Measurements from ENCODE around the gene SENP6. TPM values are rescaled to one million over a fixed set of nuclear protein-coding genes. Genes with fewer than 3 reads are reported as not detected.

Gene SENP6
- total and polyA plus RNA-seq, 5 donors from 2014 or later: 35.1 to 99.4 (median 41.5) TPM

GRCh38 chr6:75762063-75762462 lies 160.4 kb downstream of the SENP6 start:
- no peaks in the 10 kb centered on the region for H3K36me3 Mint-ChIP-seq

GRCh38 chr6:75766387-75766786 lies 164.7 kb downstream of the SENP6 start:
- H3K4me3 Mint-ChIP-seq: no peak overlapping the region
- no peaks in the 10 kb centered on the region for H3K27me3 ChIP-seq (ENCODE audit: control insufficient read depth, insufficient read depth, low read length)
- no peaks in the 10 kb centered on the region for H3K4me1 Mint-ChIP-seq
- no peak overlapping the region for H3K27ac ChIP-seq (ENCODE audit: insufficient read depth, low read length, poor library complexity, severe bottlenecking)
- no peak overlapping the region for H3K27ac Mint-ChIP-seq
- no peaks in the 10 kb centered on the region for H3K9me3 ChIP-seq (ENCODE audit: control insufficient read depth in 2 of 2, low read length in 2 of 2)
- DNase-seq: no peak
- peaks cover 14% of the 10 kb centered on the region for H3K27me3 Mint-ChIP-seq
- no peak overlapping the region for H3K4me3 ChIP-seq (ENCODE audit: low read depth, low read length)
- no peaks in the 10 kb centered on the region for H3K4me1 ChIP-seq (ENCODE audit: control insufficient read depth, insufficient read depth, low read length, poor library complexity, severe bottlenecking)
- H3K36me3 ChIP-seq (ENCODE audit: control insufficient read depth, insufficient read depth, low read length): no peaks in the 10 kb centered on the region
- no peaks in the 10 kb centered on the region for H3K36me3 Mint-ChIP-seq
- ATAC-seq (ENCODE audit: low read depth in 2 of 2): no peak
- H3K9me3 Mint-ChIP-seq: no peaks in the 10 kb centered on the region

More at GRCh38 chr6:75762063-75762462, 160.4 kb downstream of the SENP6 start:
- Mint-ChIP-seq H3K4me3 (no peak overlapping the region), H3K27ac (no peak overlapping the region), H3K4me1 (no peaks in the 10 kb centered on the region), H3K9me3 (no peaks in the 10 kb centered on the region), H3K27me3 (peaks cover 23% of the 10 kb centered on the region)
- no peaks in the 10 kb centered on the region for H3K9me3 ChIP-seq (ENCODE audit: control insufficient read depth in 2 of 2, low read length in 2 of 2)
- ATAC-seq (ENCODE audit: low read depth in 2 of 2) (no peak), DNase-seq (no peak)
- H3K36me3 ChIP-seq (ENCODE audit: control insufficient read depth, insufficient read depth, low read length): no peaks in the 10 kb centered on the region
- no peak overlapping the region for H3K27ac ChIP-seq (ENCODE audit: insufficient read depth, low read length, poor library complexity, severe bottlenecking)
- H3K27me3 ChIP-seq (ENCODE audit: control insufficient read depth, insufficient read depth, low read length): peaks cover 4% of the 10 kb centered on the region
- H3K4me3 ChIP-seq (ENCODE audit: low read depth, low read length): no peak overlapping the region
- H3K4me1 ChIP-seq (ENCODE audit: control insufficient read depth, insufficient read depth, low read length, poor library complexity, severe bottlenecking): no peaks in the 10 kb centered on the region

Other genes with a start within 250 kb of the SENP6 start
- gene FILIP1, start 108.1 kb upstream of the SENP6 start, total RNA-seq: not detected
- under 1 TPM in 1 of 4 donors, not detected in 3; 0.02 TPM for gene FILIP1, start 108.1 kb upstream of the SENP6 start, polyA plus RNA-seq
- 0.57 TPM for gene MYO6, start 147.4 kb downstream of the SENP6 start, total RNA-seq
- 1 to 10 TPM in 1 of 4 donors, under 1 TPM in 3; 0.07 to 1.6 (median 0.70) TPM for gene MYO6, start 147.4 kb downstream of the SENP6 start, polyA plus RNA-seq

All from CD4-positive, CD25-positive, alpha-beta regulatory T cell (primary cell).